ENCODE measurements around the gene SLC1A3.

SLC1A3 gene

GRCh38 chr5:36658038-36658756, 51.8 kb downstream of the SLC1A3 start:
- no peak for DNase-seq

- no peak for DNase-seq
Observed at GRCh38 chr5:36659411-36659810, 53.0 kb downstream of the SLC1A3 start.

- no peak for DNase-seq
Observed at GRCh38 chr5:36660397-36661049, 54.1 kb downstream of the SLC1A3 start.

DNA sequence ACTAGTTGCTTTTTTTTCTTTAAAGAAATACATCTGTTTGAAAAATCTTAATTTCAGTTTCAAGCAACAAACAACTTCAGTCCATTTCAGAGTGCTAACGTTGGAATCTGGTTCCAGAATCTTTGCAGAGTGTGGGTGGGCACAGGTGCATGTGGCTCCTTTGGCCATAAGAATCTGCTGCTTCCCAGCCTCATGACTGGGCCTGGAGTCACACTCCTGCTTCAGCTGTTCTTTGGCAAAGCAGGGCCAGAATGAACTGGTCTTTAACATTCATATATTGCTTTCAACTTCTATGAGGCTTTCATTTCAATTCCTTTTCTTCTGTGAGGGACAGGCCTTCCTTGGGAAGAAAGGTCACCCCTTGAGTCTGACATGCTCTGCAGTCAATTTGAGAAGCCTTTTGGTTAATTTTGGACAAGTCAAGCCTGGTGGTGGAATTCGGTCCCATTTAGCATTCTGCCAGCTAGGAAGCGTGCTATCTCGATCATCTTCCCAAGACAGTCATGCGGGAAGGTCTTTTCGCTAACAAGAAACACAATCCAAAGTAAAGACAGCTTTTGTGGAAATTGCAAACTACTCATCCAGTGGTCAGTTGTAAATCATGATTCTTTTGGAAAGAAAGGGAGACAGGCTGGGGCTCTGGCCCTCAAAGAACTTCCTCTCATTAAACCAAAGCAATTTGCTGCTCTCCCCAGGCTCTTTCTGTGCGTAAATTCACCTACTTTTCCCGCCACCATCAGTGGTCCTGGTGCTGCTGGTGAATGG, 55.2 kb downstream of the SLC1A3 start:
- peak; percentile 75 for DNase-seq

GRCh38 chr5:36662291-36662851, 56.0 kb downstream of the SLC1A3 start:
- DNase-seq, result peak; percentile 68

GRCh38 chr5:36664766-36665165, 58.4 kb downstream of the SLC1A3 start:
- DNase-seq, result peak; percentile 76

GRCh38 chr5:36665628-36666027, 59.2 kb downstream of the SLC1A3 start:
- no peak for DNase-seq

GRCh38 chr5:36666274-36666673, 59.9 kb downstream of the SLC1A3 start:
- DNase-seq, result no peak

DNA sequence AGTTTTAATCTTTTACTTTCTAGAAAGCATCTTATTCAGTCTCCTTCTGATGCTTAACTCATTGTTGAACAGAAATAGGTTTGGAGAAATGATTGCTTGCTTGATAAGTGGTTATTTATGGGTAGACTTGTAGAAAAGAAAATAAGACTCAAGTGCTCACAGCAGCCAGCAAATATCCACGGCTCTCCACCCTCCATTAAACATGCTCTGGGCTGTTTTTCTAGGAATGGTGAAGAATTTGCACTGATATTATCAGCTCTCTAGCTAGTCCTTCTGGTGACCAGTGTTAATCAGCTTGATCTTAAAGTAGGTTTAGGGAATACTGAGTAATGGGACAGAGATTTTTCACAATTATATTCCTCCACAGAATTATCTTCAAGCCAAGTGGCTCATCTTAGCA, 60.6 kb downstream of the SLC1A3 start:
- DNase-seq, result no peak

DNA sequence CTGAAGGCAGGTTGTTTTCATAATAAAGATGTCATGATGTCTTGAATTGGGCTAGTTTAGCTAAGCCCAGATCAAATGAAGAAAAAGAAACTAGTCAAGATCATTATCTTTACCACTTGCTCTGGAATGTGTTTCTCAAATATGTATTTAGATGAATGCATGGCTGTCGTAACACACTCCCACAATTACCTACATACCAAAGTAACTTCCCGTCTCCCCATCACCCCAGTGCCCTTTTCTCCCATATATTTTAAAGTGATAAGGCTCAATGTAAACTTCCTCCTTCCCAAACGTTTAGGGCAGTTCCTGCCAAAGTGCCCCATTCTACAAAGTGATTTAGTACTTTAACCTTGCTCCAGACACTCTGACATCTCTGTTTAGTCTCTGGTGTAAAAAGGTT, 61.4 kb downstream of the SLC1A3 start:
- no peak for DNase-seq

GRCh38 chr5:36669015-36669651, 62.7 kb downstream of the SLC1A3 start:
- no peak for DNase-seq

GRCh38 chr5:36670548-36670947, 64.1 kb downstream of the SLC1A3 start:
- DNase-seq, result no peak

GRCh38 chr5:36675282-36675681, 68.9 kb downstream of the SLC1A3 start:
- DNase-seq, result no peak

DNA sequence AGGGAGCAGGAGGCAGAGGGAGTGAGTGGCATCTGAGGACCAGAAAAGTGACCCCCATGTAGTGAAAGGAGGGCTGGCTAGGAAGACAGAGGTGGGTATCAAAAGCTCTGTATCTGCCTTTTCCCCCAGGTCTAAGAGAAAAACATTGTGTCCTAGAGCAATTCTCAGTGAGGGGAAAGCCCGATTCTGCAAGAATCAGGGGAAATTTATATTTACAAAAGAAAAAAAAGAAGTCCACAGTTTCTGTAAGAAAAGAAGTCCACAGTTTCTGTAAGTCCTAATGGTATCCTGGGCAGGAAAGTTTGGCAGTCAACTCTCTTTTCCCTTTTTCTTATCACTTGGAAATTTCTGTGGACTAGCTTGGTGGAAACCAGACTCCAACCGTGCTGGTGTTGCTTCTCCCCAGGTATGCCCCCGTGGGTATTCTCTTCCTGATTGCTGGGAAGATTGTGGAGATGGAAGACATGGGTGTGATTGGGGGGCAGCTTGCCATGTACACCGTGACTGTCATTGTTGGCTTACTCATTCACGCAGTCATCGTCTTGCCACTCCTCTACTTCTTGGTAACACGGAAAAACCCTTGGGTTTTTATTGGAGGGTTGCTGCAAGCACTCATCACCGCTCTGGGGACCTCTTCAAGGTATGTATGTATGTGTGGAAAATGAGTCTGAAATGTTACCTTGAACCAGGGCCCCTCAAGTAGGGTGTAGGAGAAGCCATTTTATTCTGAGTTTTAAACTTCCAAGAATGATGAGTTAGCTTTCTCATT, 73.0 kb downstream of the SLC1A3 start:
- no peak for DNase-seq

- no peak for DNase-seq
Observed at GRCh38 chr5:36680066-36680465, 73.7 kb downstream of the SLC1A3 start.

- DNase-seq, result no peak
Observed at GRCh38 chr5:36681711-36682110, 75.3 kb downstream of the SLC1A3 start.

DNA sequence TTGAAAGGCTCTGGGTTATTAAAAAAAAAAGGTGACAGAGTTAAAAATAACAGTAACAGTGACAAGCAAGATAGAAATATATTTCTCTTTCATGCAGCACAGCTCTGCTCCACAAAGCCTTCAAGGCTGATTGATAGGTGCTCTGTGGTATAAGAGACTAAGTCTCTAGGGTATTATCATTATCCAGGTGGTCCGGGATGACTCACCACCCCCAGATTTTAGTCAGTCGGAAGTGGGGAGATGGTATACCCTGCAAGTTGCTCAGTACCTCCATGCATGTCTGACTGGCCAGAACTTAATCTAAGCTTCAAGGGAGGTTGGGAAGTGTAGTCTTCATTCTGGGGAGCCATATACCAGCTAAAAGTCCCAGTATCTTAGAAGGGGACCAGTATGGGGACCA, 76.1 kb downstream of the SLC1A3 start:
- DNase-seq, result no peak

DNA sequence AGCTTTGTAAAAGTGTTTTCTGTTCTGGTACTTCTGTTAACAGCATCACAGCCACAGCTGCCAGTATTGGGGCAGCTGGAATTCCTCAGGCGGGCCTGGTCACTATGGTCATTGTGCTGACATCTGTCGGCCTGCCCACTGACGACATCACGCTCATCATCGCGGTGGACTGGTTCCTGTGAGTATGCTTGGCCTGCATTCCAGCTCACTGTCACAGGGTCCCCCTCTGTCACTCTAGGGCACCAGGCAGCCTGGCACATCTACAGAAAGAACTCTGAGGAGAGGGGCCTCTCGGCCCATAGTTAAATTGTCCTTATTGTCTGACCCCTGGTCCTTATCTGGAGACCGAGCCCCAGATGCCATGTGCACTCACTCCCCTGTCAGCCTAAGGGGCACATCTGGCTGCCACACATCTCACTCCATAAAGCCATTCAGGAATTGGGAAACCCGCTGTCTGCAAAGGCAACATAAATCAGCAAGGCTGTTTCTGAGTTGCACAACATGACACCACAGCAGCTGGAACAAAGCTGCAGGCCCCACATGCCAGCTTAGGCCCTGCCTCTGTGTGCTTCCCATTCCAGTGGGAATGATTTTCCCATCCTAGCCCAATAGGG, 77.5 kb downstream of the SLC1A3 start:
- peak; percentile 71 for DNase-seq

DNA sequence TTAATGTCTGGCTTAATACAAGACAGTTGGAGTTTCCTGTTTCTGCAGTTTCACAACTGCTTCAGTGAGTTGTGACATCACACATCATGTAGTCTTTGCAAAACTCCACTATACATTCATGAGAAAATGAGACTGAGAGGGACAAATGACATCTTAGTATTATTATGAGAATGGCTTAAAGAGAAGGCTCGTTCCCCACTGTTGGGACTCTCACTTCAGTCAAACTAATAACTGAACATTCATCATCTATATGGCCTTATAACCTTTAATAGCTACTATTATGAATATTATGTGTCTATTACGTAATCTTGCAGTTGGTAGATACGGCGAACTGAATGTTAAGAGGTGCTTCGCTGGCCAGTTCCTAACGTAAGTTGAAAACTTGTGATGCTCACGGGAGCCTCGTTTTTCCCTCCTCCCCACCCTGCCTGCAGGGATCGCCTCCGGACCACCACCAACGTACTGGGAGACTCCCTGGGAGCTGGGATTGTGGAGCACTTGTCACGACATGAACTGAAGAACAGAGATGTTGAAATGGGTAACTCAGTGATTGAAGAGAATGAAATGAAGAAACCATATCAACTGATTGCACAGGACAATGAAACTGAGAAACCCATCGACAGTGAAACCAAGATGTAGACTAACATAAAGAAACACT, 79.4 kb downstream of the SLC1A3 start:
- DNase-seq, result no peak

GRCh38 chr5:36686881-36687280, 80.5 kb downstream of the SLC1A3 start:
- no peak for DNase-seq

DNA sequence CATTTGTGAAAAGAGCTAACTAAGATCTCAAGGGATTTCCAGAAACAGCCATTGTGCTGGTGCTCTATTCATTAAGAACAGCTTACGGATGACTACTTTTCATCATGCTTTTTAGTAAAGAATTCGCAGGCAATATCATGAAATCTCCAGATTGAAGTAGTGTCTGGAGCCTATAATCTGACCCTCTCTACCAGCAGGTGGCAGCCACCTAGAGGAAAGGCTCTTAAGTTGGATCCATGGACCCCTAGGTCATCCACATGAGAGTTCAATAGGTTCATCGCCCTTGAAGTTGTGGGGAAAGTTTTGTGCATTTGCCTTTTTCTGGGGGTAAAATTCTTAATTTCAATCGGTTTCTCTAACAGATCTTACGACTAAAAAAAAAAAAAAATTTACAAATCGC, 82.3 kb downstream of the SLC1A3 start:
- DNase-seq, result no peak
